ENCODE data around the gene PSMD10. TPM values are rescaled to one million over a fixed set of nuclear protein-coding genes. Genes with fewer than 3 reads are reported as not detected.

Gene PSMD10
- polyA plus RNA-seq, 1 donor (not counting 4 experiments of a cell fraction or from before 2014, with no cell fraction given): 89.3 TPM

GRCh38 chrX:108034725-108035124 is 56.6 kb downstream of the PSMD10 start:
- Histone ChIP-seq H3K4me3 (ENCODE audit: control insufficient read depth in 2 of 3, extremely low read depth in 1 of 3, insufficient read depth in 2 of 3, low read depth in 1 of 3, low read length in 3 of 3) (no peak overlapping the region), H3K9ac (ENCODE audit: control insufficient read depth, extremely low read depth, insufficient read depth, low read length) (no peak overlapping the region), H4K20me1 (ENCODE audit: control insufficient read depth, extremely low read depth, insufficient read depth, low read length) (no peaks in the 10 kb centered on the region), H3K27ac (ENCODE audit: control insufficient read depth, insufficient read depth, low read length) (no peak overlapping the region), H3K4me2 (ENCODE audit: control insufficient read depth, extremely low read depth, insufficient read depth, low read depth, low read length) (no peak overlapping the region), H3K9me3 (ENCODE audit: control insufficient read depth, low read depth, low read length) (no peaks in the 10 kb centered on the region), H3K27me3 (ENCODE audit: control insufficient read depth, extremely low read depth, insufficient read depth, low read length) (peaks cover 5% of the 10 kb centered on the region), H2AFZ (ENCODE audit: control insufficient read depth, low read length) (no peak overlapping the region), H3K36me3 (ENCODE audit: control insufficient read depth in 2 of 2, extremely low read depth in 1 of 2, insufficient read depth in 2 of 2, low read length in 2 of 2) (no peaks in the 10 kb centered on the region), H3K79me2 (ENCODE audit: control insufficient read depth, insufficient read depth, low read length) (no peaks in the 10 kb centered on the region), H3K4me1 (ENCODE audit: control insufficient read depth, extremely low read depth, insufficient read depth, low read length) (peaks cover 12% of the 10 kb centered on the region), H3K9me1 (ENCODE audit: control insufficient read depth, extremely low read depth, insufficient read depth, low read length) (no peaks in the 10 kb centered on the region)
- DNase-seq (ENCODE audit: low read depth, low spot score) (no peak), FAIRE-seq (no peak)
- dilution Hi-C loops (cut with MboI; ENCODE audit: extremely low pct_ligation_motif_present, low sequenced_read_pairs): no loop called here
- no peak for TF ChIP-seq CTCF (optimal IDR thresholded peaks at IDR 0.05 in 1 of 3, IDR thresholded peaks at IDR 0.05 in 1 of 3, conservative IDR thresholded peaks at IDR 0.05 in 1 of 3; ENCODE audit: extremely low read depth in 1 of 3, insufficient read depth in 2 of 3, low read length in 3 of 3)
- TF ChIP-seq EZH2 (IDR thresholded peaks at IDR 0.05; ENCODE audit: low read length): no peak

Other genes with a start within 250 kb of the PSMD10 start
- not detected in 3 replicates for gene TEX13B, start 109.2 kb downstream of the PSMD10 start, polyA plus RNA-seq
- 3.9 to 7.2 TPM (median 5.0 TPM) in 3 replicates for gene VSIG1, start 46.5 kb downstream of the PSMD10 start, polyA plus RNA-seq
- gene ATG4A, start 236 bp upstream of the PSMD10 start, polyA plus RNA-seq: 14.5 to 19.3 TPM (median 16.5 TPM) in 3 replicates

Measured in keratinocyte (primary cell).